HEK293 (cell line): ENCODE data around the gene MTFR1L.

Experiments
- MYNN ChIP-seq: fragments of 450-650 bp; formaldehyde crosslinking; IDR thresholded peaks from 2 replicates; pipeline ENCODE4 v1.5.1; 2016; ENCODE audit warnings: missing biosample characterization, missing genetic modification characterization, borderline replicate concordance
- SETDB1 ChIP-seq: IDR thresholded peaks from one replicate; pipeline ENCODE4 v1.6.1; 2017; ENCODE audit warnings: mild to moderate bottlenecking, low read length, moderate library complexity, mixed read lengths; ENCODE audit not compliant: insufficient read length
- YY1 ChIP-seq: fragments of 450-650 bp; formaldehyde crosslinking; IDR thresholded peaks from 2 replicates; pipeline ENCODE4 v1.5.1; 2018; ENCODE audit warnings: missing biosample characterization, missing genetic modification characterization
- ZBTB17 ChIP-seq: fragments of 450-650 bp; formaldehyde crosslinking; IDR thresholded peaks from 2 replicates; pipeline ENCODE4 v1.5.1; 2016; ENCODE audit warnings: missing biosample characterization, missing genetic modification characterization
- ZBTB44 ChIP-seq: fragments of 450-650 bp; IDR thresholded peaks from 2 replicates; pipeline ENCODE4 v1.5.1; 2018; ENCODE audit warnings: missing biosample characterization, mild to moderate bottlenecking, missing genetic modification characterization
- ZNF114 ChIP-seq: fragments of 450-650 bp; formaldehyde crosslinking; IDR thresholded peaks from 2 replicates; pipeline ENCODE4 v1.5.0; 2017; ENCODE audit warnings: missing biosample characterization, missing genetic modification characterization
- ZNF133 ChIP-seq: fragments of 450-650 bp; formaldehyde crosslinking; IDR thresholded peaks from 2 replicates; pipeline ENCODE4 v1.5.1; 2016; ENCODE audit warnings: missing biosample characterization, missing genetic modification characterization
- ZNF548 ChIP-seq: fragments of 450-650 bp; formaldehyde crosslinking; IDR thresholded peaks from 2 replicates; pipeline ENCODE4 v1.5.1; 2016; ENCODE audit warnings: missing biosample characterization, missing genetic modification characterization
- ZNF560 ChIP-seq: fragments of 450-650 bp; formaldehyde crosslinking; IDR thresholded peaks from 2 replicates; pipeline ENCODE4 v1.5.1; 2017; ENCODE audit warnings: missing biosample characterization, missing genetic modification characterization, borderline replicate concordance
- ZNF626 ChIP-seq: fragments of 450-650 bp; sonication (Bioruptor Pico); formaldehyde crosslinking; IDR thresholded peaks from 2 replicates; pipeline ENCODE4 v1.5.1; 2018; ENCODE audit warnings: missing biosample characterization, missing genetic modification characterization, inconsistent platforms
- ZNF747 ChIP-seq: fragments of 450-650 bp; formaldehyde crosslinking; IDR thresholded peaks from 2 replicates; pipeline ENCODE4 v1.5.1; 2016; ENCODE audit warnings: missing biosample characterization, missing genetic modification characterization
- ZNF777 ChIP-seq: fragments of 450-650 bp; formaldehyde crosslinking; IDR thresholded peaks from 2 replicates; pipeline ENCODE4 v1.5.1; 2017; ENCODE audit warnings: missing biosample characterization, missing genetic modification characterization, borderline replicate concordance
- TF ChIP-seq, protein P1 (sequence below): fragments of 450-650 bp; formaldehyde crosslinking; IDR thresholded peaks from 2 replicates; pipeline ENCODE4 v1.5.1; 2016; ENCODE audit warnings: missing biosample characterization, missing genetic modification characterization
- TF ChIP-seq, protein P2 (sequence below): fragments of 450-650 bp; formaldehyde crosslinking; IDR thresholded peaks from 2 replicates; pipeline ENCODE4 v1.5.1; 2017; ENCODE audit warnings: missing biosample characterization, missing genetic modification characterization

DNA sequence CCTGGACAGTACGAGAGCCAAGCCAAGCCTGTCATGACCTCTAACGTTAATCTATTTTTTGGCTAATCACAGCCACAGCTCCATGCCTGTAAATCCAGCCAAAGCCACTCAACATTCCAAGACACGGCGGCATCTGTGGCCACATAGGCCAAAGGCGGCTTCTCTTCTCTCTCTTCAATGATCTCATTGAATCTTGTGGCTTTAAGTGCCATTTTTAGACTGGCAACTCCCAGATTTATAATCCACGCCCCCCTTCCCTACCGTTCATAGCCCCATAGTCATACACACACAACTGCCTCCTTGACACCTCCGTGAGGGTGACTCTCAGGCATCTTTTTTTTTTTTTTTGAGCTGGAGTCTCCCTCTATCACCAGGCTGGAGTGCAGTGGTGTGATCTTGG is 25.4 kb upstream of the MTFR1L start:
- TF ChIP-seq ZNF747 (tag by site-specific recombination): no peak
- TF ChIP-seq, protein P1, sequence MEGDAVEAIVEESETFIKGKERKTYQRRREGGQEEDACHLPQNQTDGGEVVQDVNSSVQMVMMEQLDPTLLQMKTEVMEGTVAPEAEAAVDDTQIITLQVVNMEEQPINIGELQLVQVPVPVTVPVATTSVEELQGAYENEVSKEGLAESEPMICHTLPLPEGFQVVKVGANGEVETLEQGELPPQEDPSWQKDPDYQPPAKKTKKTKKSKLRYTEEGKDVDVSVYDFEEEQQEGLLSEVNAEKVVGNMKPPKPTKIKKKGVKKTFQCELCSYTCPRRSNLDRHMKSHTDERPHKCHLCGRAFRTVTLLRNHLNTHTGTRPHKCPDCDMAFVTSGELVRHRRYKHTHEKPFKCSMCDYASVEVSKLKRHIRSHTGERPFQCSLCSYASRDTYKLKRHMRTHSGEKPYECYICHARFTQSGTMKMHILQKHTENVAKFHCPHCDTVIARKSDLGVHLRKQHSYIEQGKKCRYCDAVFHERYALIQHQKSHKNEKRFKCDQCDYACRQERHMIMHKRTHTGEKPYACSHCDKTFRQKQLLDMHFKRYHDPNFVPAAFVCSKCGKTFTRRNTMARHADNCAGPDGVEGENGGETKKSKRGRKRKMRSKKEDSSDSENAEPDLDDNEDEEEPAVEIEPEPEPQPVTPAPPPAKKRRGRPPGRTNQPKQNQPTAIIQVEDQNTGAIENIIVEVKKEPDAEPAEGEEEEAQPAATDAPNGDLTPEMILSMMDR: no peak
- no peak for TF ChIP-seq ZNF777 (tag by site-specific recombination)
- no peak for TF ChIP-seq ZNF626 (tag by site-specific recombination)
- no peak for TF ChIP-seq SETDB1
- TF ChIP-seq ZNF114 (tag by site-specific recombination): no peak
- TF ChIP-seq MYNN (tag by site-specific recombination): no peak
- no peak for TF ChIP-seq ZNF133 (tag by site-specific recombination)
- TF ChIP-seq ZNF548: no peak
- TF ChIP-seq ZBTB17 (tag by site-specific recombination): no peak
- TF ChIP-seq ZNF560 (tag by site-specific recombination): no peak
- TF ChIP-seq, protein P2, sequence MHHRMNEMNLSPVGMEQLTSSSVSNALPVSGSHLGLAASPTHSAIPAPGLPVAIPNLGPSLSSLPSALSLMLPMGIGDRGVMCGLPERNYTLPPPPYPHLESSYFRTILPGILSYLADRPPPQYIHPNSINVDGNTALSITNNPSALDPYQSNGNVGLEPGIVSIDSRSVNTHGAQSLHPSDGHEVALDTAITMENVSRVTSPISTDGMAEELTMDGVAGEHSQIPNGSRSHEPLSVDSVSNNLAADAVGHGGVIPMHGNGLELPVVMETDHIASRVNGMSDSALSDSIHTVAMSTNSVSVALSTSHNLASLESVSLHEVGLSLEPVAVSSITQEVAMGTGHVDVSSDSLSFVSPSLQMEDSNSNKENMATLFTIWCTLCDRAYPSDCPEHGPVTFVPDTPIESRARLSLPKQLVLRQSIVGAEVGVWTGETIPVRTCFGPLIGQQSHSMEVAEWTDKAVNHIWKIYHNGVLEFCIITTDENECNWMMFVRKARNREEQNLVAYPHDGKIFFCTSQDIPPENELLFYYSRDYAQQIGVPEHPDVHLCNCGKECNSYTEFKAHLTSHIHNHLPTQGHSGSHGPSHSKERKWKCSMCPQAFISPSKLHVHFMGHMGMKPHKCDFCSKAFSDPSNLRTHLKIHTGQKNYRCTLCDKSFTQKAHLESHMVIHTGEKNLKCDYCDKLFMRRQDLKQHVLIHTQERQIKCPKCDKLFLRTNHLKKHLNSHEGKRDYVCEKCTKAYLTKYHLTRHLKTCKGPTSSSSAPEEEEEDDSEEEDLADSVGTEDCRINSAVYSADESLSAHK (tag by site-specific recombination): no peak
- no peak for TF ChIP-seq YY1 (tag by site-specific recombination)
- TF ChIP-seq ZBTB44 (tag by site-specific recombination): no peak
